Measurements from ENCODE around the gene PNKD.

The PNKD gene

DNA sequence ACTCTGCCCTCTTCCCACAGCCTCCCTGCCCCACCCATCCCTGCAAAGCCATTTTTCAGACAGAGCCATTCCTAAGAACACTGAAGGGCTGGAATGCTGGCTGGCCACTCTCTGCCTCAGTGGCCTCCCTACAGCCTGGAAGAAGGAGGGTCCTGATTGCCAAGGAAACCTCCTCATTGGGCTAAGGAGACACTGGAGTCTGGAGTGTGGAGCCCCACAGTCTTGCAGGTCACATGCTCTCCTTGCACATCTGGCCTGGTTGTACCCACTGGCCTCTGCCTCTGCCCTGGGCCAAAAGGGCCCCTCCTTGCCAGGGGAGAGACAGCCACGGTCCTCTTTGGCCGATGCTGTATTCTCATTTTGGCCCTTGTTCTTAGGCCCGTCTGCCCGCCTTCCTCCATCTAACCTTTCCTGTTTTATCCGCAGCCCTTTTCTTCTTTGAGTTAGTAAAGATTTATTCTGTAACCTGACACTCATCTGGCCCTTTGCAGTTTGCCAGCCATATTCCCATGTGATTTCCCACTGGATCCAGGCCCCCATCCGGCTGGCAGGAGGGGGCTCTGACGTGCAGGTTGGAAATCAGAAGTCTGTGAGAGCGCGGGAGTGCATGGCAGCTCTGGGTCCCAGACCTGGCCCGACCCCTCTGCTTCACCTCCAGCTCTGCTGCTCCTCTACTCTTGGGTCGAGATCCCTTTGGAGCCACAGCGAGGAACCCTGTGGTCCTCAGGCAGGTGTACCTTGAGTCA lies 75.3 kb downstream of the PNKD start:
- DNase-seq: no peak

DNA sequence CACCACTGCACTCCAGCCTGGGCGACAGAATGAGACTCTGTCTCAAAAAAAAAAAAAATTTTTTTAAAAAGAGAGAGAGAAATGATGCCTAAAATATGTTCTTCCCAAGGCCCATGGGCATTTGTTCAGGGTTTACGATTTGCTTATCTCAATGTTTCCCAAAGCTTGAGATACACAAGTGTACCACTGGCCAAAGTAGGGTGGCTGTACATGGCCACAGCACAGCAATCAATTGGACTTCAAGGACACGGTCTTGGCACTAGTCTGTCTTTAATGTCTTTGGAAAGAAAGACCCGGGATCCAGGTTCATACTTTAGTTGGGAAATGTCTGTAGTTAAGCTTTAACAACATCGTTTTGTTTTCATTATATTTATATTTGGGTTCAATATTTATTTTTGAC lies 76.9 kb downstream of the PNKD start:
- no peak for DNase-seq

DNA sequence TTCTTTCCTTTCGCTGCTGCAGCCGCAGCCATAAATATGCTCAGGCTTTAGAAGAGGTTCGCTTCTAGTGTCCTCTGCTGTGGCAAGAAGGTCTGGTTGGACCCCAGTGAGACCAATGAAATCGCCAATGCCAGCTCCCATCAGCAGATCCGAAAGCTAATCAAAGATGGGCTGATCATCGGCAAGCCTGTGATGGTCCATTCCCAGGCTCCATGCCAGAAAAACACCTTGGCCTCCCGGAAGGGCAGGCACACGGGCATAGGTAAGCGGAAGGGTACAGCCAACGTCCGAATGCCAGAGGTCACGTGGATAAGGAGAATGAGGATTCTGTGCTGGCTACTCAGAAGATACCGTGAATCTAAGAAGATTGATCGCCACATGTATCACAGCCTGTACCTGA lies 83.7 kb downstream of the PNKD start:
- DNase-seq: no peak

DNA sequence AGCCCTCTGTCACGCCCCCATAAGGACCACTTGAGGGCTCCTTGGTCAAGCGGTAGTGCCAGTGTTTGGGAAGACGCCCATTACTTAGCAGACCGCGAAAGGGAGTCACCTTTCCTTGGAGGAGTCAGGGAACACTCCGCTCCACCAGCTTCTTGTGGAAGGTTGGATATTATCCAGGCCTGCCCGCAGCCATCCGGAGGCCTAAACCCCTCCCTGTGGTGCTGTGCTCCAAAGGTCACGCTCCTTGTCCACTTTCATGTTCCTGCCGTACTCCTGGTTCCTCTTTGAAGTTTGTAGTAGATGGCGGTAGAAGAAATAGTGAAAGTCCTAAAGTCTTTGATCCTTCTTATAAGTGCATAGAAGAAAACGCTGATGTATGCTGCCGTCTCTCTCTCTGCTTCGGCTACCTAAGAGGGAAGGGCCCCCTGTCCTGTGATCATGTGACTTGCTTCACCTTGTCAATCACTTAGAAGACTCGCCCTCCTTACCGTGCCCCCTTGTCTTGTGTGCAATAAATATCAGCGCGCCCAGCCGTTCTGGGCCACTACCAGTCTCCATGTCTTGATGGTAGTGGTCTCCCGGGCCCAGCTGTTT lies 84.6 kb downstream of the PNKD start:
- DNase-seq: no peak

DNA sequence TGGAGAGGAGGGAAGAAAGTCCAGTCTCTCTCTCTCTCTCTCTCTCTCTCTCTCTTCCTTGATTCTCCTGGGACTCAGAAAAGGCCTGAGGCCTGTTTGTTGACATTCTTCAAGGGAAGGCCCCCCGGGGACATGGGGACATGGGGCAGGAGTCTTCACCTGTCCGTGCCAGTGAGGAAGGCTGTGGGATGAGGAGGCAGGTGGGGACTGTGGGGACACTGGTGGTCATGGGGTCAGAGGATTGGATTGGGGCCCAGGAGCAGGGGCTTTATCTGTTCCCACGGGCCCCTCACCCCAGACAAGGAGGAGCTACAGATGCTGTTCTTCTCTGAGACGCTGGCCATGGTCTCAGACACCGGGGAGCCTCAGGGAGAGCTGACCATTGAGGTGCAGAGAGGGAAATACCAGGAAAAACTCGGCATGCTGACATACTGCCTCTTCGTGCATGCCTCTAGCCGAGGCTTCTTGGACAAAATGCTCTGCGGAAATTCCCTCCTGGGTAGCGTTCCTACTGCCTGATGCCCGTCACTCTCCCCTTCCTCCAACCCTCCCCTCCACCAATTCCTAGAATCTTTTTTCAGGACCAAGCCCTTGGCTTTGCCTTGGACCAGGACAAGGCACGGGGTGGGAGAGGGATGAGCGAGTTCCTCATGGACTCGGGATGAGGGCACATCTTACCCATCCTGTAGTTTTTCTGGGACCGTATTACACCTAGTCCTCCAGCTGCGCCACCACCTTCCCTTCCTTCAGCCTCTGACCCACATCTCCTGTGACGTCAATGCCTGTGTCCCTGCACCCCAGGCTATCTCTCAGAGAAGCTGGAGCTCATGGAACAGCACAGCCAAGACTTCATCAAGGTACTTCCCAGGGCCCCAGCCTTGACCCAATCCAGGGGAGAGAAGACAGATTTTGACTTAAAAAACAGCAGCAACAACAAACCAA lies 87.2 kb downstream of the PNKD start:
- no peak for DNase-seq

DNA sequence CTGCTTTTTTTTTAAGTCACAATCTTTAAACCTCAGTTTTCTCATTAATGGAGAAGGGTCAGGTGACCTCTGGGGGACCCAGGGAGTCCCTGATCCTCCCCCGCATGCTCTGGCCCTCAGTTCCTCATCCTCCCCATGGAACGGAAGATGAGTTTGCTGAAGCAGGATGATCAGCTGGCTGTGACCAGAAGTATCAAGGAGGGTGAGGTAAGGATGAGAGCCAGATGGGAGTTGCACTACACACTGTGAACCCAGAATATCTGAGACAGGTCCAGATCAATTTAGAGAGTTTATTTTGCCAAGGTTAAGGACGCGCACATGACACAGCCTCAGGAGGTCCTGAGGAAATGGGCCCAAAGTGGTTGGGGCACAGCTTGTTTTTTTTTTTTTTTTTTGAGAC lies 90.1 kb downstream of the PNKD start:
- DNase-seq: no peak

DNA sequence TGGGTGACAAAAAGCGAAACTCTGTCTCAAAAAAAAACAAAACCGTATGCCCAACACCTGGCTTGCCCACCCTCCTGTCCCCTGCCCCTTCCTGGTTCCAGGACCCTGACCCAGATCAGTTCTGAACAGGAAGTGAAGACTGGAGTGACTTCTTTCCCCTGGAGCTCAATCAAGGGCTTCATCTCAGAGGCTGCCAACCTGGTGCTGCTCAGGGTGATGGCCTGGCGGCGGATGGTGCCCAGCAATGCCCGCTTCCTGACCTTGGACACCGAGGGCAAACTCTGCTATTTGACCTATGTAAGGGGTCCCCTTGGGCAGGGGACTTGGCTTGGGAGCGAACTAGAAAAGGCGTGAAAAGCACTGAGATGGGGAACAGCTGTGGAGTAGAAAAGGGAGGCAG lies 92.3 kb downstream of the PNKD start:
- no peak for DNase-seq

DNA sequence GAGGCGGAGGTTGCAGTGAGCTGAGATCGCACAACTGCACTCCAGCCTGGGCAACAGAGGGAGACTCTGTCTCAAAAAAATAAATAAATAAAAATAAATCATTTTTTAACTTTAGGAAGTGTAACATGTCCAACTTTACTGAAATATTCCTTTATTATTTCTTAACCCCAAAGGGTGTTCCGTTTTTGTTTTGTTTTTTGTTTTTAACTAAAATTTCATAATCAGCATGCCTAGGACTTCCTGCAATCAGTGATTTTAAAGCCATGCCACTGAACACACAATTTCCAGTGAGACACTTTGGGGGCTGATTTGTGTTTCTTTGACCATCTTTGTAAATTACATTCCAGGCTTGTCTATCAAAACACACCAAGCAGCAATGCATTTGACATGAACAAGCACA lies 93.4 kb downstream of the PNKD start:
- no peak for DNase-seq

DNA sequence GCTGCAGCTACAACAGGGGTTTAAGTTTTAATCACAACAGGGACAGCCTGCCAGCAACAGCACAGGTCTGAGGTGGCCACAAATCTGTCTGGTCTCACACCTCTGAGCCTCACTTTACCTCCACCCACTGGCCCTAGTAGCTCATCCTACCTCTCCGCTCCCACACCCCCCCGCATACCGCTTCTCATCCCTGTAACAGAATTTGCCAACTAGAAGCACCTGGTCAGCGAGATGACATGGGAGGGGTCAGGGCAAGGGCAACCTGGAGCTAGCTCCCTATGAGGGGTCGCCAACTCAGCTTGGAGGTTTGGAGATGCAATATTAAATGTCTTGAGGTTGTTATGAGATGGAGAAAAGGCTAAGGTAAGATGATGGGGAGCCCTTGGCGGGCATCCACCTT lies 93.9 kb downstream of the PNKD start:
- no peak for DNase-seq

DNA sequence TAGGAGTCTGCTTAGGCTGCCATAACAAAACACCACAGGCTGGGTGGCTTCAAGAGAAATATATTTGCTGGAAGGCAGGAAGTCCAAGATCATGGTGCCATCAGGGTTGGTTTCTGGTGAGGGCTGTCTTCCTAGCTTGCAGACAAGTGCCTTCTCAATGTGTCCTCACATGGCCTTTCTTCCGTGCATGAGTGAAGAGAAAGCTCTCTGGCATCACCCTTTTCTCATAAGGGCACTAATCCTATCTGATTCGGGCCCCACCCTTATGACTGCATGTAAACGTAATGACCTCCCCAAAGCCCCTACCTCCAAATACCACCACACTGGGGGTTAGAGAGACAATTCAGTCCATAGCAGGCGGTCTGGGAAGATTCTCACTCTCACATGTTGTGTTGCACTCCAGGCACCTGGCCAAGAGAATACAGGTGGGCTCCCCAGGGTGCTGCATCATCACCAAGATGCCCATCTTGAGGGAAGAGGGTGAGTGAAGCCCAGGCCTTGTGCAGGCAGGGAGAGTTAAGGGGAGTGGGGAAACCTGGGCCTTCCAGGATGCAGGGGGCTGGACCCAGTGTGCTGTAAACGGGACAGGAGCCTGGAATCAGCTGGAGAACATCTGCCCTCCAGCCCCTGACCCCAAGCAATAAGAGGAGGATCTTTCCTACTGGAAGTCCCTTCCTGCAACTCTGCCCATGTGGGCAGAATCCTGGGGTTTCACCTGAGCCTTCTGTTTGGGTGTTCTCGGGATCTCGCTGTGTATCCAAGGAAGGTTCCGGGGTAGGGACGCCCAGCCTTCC lies 96.5 kb downstream of the PNKD start:
- DNase-seq: no peak

DNA sequence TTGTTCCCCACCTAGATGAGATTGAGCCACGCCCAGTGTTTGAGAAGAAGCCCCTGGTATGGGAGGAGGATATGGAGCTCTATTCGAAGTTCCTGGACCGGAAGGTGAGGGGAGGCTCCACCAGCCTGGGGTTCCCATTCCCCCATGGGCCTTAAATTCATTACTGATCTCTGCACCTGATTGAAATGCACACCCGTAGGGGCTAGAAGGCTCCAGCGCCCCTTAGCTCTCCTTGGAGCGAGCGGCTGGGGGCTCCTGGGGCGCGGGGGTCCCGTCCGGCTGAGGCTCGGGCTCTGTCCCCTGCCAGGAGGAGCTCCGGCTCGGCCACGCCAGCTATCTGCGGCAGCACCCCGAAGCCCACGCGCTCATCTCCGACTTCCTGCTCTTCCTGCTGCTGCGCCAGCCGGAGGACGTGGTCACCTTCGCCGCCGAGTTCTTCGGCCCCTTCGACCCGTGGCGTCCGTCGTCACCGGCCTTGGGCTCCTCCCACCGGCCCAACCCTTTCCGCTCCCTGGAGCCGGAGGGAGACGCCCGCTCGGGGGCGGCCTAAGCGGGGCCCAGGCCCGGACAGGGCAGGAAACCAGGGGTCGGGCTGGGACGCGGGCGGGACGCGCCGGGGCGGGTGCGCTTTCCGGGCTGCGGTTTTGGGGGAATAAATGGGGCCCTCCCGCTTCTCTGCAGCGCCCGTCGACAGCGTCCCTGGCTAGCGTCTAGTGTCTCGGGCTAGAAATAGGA lies 97.3 kb downstream of the PNKD start:
- DNase-seq: peak; percentile 81 to 85

DNA sequence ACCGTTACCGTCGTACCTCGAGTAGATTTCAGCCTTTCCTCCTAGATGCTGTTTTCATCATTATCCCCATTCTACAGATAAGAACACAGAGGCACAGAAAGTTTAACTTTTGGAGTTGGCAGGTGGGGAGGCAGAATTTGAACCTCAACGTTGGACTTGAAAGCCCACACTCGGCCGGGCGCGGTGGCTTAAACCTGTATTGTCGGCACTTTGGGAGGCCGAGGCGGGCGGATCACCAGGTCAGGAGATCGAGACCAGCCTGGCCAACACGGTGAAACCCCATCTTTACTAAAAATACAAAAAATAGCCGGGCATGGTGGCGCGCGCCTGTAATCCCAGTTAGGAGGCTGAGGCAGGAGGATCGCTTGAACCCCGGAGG lies 97.8 kb downstream of the PNKD start:
- DNase-seq: no peak

DNA sequence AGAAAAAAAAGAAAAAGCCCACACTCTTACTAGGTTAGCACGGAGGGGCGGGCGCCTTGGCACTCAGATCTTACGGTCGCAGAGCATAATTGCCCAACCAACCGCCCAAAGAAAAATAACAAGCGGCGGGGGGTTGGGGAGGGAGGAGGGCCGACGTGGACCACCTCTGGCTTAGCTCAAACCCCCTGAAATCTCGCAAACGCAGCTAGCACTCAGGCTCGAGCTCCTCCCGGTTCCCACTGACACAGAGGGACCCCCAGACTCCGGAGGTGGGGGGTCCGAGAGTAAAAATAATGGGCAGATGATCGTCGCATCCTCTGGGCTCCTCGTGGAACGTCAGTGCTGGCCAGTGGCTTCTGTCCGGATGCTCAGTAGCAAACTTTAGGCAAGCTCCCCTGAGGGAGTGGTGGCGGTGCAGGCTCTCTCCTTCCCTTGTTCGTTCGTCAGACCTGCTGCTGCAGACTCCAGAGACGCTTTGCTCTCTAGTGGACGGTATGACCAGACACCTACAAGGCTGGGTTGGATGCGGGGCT lies 98.4 kb downstream of the PNKD start:
- DNase-seq: no peak

DNA sequence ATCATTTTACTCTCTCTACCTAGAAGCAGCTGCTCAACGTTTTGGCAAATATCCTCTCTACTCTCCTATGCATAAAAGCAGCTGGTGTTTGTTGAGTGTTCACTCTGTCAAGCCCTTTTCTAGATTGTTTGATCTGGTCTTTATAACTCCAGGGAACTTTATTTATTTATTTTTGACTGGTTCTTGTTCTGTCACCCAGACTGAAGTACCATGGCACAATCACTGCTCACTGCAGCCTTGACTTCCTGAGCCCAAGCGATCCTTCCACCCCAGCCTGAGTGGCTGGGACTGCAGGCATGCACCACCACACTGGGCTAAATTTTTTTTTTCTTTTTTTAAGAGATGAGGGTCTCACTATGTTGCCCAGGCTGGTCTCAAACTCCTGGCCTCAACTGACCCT lies 99.0 kb downstream of the PNKD start:
- no peak for DNase-seq

DNA sequence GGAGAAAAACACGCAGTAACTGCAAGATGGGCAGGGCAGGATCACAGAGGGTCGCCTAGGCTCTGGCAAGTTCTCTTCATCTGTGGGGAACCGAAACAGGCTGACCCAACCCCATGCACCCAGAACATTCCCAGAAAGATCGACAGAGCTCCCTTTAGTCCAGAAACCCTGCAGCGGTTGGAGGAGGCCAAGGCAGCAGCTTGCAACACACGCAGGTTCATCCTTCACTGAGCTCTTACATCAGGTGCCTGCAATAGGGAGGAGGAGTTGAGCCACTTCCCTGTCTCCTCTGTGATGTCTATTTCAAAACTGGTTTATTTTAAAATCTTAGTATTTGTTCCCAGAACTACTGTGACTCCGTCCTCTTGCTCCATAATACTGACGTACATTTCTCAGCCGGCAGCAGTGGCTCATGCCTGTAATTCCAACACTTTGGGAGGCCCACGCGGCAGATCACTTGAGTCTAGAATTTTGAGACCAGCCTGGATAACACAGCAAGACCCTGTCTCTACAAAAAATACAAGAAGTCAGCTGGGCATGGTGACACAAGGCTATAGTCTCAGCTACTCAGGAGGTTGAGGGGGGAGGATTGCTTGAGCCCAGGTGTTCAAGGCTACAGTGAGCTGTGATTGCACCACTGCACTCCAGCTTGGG lies 100.2 kb downstream of the PNKD start:
- no peak for DNase-seq

DNA sequence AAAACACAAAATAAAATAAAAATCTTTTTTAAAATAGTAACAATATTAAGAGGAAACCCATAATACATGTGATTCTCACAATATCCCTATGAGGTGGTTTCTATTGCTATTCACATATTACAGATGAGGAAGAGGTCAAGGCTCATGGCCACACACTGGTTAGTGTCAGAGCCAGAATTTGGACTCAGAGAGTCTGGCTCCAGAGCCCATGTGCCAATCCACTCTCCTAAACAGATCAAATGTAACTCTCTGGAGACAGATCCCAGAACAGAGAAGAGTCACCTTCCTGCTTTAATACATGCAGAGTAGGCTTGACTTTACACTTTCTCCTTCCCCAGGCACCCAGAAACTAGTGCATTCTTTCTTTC lies 101.6 kb downstream of the PNKD start:
- no peak for DNase-seq

DNA sequence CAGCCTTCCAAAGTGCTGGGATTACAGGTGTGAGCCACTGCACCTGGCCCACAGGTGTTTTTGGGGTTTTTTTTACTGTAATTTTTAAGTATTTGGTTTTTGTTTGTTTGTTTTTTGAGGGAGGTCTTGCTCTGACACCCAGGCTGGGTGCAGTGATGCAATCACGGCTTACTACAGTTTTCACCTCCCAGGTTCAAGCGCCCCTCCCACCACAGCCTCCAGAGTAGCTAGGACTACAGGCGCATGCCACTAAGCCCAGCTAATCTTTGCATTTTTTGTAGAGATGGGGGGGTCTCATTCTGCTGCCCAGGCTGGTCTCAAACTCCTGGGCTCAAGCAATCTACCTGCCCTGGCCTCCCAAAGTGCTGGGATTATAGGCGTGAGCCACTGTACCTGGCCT lies 104.5 kb downstream of the PNKD start:
- DNase-seq: no peak

DNA sequence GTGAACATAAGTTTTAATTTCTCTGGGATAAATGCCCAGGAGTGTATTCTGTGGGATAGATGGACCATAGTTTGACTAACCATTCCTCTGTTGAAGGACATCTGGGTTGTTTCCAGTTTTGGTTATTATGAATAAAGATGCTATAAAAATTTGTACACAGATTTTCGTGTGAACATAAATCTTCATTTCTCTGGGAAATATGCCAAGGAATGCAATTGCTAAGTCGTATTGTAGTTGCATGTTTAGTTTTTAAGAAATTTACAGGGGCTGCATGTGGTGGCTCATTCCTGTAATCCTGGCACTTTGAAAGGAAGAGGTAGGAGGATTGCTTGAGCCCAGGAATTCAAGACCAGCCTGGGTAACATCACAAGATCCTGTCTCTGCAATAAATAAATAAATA lies 104.9 kb downstream of the PNKD start:
- DNase-seq: no peak

DNA sequence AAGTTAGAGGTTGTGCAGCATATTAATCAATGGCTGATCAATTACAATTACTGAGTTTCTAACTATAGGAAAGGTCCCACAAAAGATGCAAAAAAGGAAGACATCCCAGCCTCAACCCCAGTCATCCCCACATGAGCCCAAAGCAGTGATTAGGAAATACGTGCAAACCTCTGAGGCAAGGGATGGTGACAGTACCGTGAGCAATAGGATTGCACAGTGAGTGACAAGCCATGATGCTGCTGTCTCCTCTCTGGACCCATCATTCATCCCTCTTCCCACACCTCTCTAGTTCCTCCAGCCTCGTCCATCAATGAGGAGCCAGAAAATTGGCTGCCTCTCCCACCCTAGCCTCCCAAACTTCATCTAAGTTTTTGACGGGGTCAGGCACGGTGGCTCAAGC lies 107.7 kb downstream of the PNKD start:
- DNase-seq: no peak

DNA sequence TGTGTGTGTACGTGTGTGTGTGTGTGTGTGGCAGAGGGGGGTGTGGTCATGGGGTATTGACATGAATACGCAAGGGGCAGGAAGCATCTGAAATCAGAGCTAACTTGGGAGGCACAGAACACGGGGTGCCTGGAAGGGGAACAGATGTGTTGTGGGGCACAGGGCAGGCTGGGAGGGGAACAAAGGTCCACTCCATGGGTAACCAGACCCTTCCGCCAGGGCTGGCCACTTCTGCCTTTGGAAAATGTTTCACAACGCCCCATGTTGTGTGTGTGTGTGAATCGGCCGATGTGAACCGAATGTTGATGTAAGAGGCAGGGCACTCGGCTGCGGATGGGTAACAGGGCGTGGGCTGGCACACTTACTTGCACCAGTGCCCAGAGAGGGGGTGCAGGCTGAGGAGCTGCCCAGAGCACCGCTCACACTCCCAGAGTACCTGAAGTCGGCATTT lies 111.6 kb downstream of the PNKD start, which contains the start of gene SLC11A1:
Gene SLC11A1 (plus strand): TSS at position 358 of the 451 bp plus-strand sequence. CDS start 96 bp downstream, outside the sequence.
- DNase-seq: no peak

DNA sequence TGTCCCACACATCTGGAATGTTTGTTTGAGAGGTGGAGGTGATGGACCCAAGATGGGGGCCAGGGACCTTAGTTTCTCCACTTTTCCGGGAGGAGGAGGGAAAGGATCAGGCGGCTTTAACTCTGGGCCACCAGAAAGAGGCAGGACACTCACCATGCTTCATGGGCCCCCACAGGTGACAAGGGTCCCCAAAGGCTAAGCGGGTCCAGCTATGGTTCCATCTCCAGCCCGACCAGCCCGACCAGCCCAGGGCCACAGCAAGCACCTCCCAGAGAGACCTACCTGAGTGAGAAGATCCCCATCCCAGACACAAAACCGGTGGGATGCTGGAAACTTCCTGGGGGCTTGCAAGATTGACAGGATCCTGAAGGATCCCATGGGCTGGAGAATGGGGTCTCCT lies 112.5 kb downstream of the PNKD start:
- DNase-seq: no peak

Data from activated T-cell treated with anti-CD3 and anti-CD28 coated beads, Interleukin-2, amount 50 U/mL, for 48 hours (primary cell).